Endothelial cell of umbilical vein (primary cell): Measurements from ENCODE around the gene NKD2. TPM values are rescaled to one million over a fixed set of nuclear protein-coding genes. Genes with fewer than 3 reads are reported as not detected.

Experiments used
- BruUV-seq: library from RNA; stranded (reverse); fragments of 400-500 nt; replicated peaks from 2 replicates; lab custom pipeline; 2021; lab: Mats Ljungman, UMichigan
- CTCF ChIA-PET: fragments of 300-600, 350-600 bp; sonication (Branson Sonifier 250); formaldehyde crosslinking; loops from one replicate; lab custom pipeline; 2021; ENCODE audit warnings: antibody characterized with exemption, inconsistent platforms; lab: Charles Lee
- POLR2A ChIA-PET: fragments of 300-600, 350-600 bp; sonication (Branson Sonifier 250); formaldehyde crosslinking; loops from one replicate; lab custom pipeline; 2021; ENCODE audit warnings: antibody characterized with exemption, inconsistent platforms; lab: Charles Lee
- DNase-seq: peaks from one replicate; pipeline ENCODE4 v3.0.0-alpha.2; 2011; ENCODE audit warnings: low read depth, low spot score
- FAIRE-seq: peaks from 2 replicates; lab custom pipeline; 2011; peaks lifted over from hg19 to GRCh38; lab: Jason Lieb, UNC
- H2AFZ ChIP-seq: 2 replicates; pipeline ENCODE4 v1.6.0; 2012; ENCODE audit warnings: low read depth, low read length, control low read depth, inconsistent platforms
- H3K27ac ChIP-seq: 2 replicates; pipeline ENCODE4 v1.5.1; 2011; ENCODE audit warnings: low read depth, mild to moderate bottlenecking, control low read depth, low read length, moderate library complexity; ENCODE audit not compliant: insufficient read depth
- H3K27me3 ChIP-seq, 2 experiments: 2 replicates each; pipeline versions ENCODE4 v1.6.0 to v1.6.1; 2011; ENCODE audit warnings: low read length in 2 of 2, mixed read lengths in 1 of 2; ENCODE audit not compliant: control insufficient read depth in 2 of 2, insufficient read depth in 2 of 2
- H3K36me3 ChIP-seq, 2 experiments: 2 replicates in 1 of 2; 3 replicates in 1 of 2; pipeline ENCODE4 v1.5.1; 2011; ENCODE audit warnings: low read length in 2 of 2, mild to moderate bottlenecking in 1 of 2, moderate library complexity in 1 of 2; ENCODE audit not compliant: control insufficient read depth in 2 of 2, insufficient read depth in 2 of 2; ENCODE audit errors: extremely low read depth in 1 of 2
- H3K4me1 ChIP-seq: 3 replicates; pipeline ENCODE4 v1.5.1; 2011; ENCODE audit warnings: mild to moderate bottlenecking, low read length; ENCODE audit not compliant: control insufficient read depth, insufficient read depth; ENCODE audit errors: extremely low read depth
- H3K4me2 ChIP-seq: 2 replicates; pipeline ENCODE4 v1.6.1; 2011; ENCODE audit warnings: low read length, control low read depth, mixed read lengths; ENCODE audit not compliant: insufficient read depth
- H3K4me3 ChIP-seq, 3 experiments: fragments of 200-600 bp in 1 of 3; sonication (generic), shearing (Covaris generic) in 1 of 3; replicated peaks in 1 of 3; 2 replicates each; pipeline ENCODE4 v1.5.1; 2011 to 2016; ENCODE audit warnings: control low read depth in 3 of 3, low read length in 3 of 3, mild to moderate bottlenecking in 2 of 3, inconsistent platforms in 1 of 3, low read depth in 1 of 3, moderate library complexity in 1 of 3; ENCODE audit not compliant: insufficient read depth in 1 of 3
- H3K79me2 ChIP-seq: 2 replicates; pipeline ENCODE4 v1.6.0; 2012; ENCODE audit warnings: low read length, inconsistent platforms; ENCODE audit not compliant: control insufficient read depth, insufficient read depth
- H3K9ac ChIP-seq: replicated peaks from 2 replicates; pipeline ENCODE3; 2011; ENCODE audit warnings: low read length, control low read depth; ENCODE audit not compliant: insufficient read depth; ENCODE audit errors: extremely low read depth
- H3K9me1 ChIP-seq: replicated peaks from 3 replicates; pipeline ENCODE4 v1.6.0; 2011; ENCODE audit warnings: mild to moderate bottlenecking, low read length; ENCODE audit not compliant: control insufficient read depth, insufficient read depth; ENCODE audit errors: extremely low read depth
- H3K9me3 ChIP-seq: replicated peaks from 2 replicates; pipeline ENCODE4 v1.5.1; 2012; ENCODE audit warnings: low read length, inconsistent platforms; ENCODE audit not compliant: control insufficient read depth, insufficient read depth
- H4K20me1 ChIP-seq: replicated peaks from 2 replicates; pipeline ENCODE3; 2011; ENCODE audit warnings: mild to moderate bottlenecking, low read length; ENCODE audit not compliant: control insufficient read depth, insufficient read depth; ENCODE audit errors: extremely low read depth
- EZH2 ChIP-seq: IDR thresholded peaks from 2 replicates; pipeline ENCODE4 v1.6.1; 2012; ENCODE audit warnings: borderline replicate concordance, low read depth, mild to moderate bottlenecking, moderate library complexity, low read length, inconsistent platforms; ENCODE audit not compliant: severe bottlenecking
- FOS ChIP-seq: IDR thresholded peaks from 2 replicates; pipeline ENCODE4 v1.6.1; 2011; ENCODE audit warnings: mild to moderate bottlenecking, low read length, moderate library complexity, borderline replicate concordance; ENCODE audit not compliant: insufficient read depth
- GATA2 ChIP-seq: IDR thresholded peaks from 2 replicates; pipeline ENCODE4 v1.7.0; 2011; ENCODE audit warnings: low read depth, mild to moderate bottlenecking, moderate library complexity, mixed read lengths, low read length; ENCODE audit not compliant: insufficient read length, insufficient read depth
- JUN ChIP-seq: IDR thresholded peaks from 2 replicates; pipeline ENCODE4 v1.6.1; 2011; ENCODE audit warnings: borderline replicate concordance, low read depth; ENCODE audit not compliant: insufficient read length, insufficient read depth
- MYC ChIP-seq: IDR thresholded peaks from one replicate; pipeline ENCODE4 v1.6.1; 2011; ENCODE audit warnings: mild to moderate bottlenecking, low read depth, low read length
- POLR2A ChIP-seq: IDR thresholded peaks from 2 replicates; pipeline ENCODE4 v1.6.1; 2012; ENCODE audit warnings: low read depth, mild to moderate bottlenecking, control low read depth, low read length
- POLR2AphosphoS5 ChIP-seq: IDR thresholded peaks from 2 replicates; pipeline ENCODE4 v1.6.1; 2012; ENCODE audit warnings: low read depth, mild to moderate bottlenecking, control low read depth, low read length, moderate library complexity; ENCODE audit not compliant: insufficient read depth
- dilution Hi-C: fragments of 300-500 bp; cut with MboI; formaldehyde crosslinking; loops from one replicate; pipeline ENCODE4 v1.15.0; 2019; ENCODE audit warnings: low sequenced_read_pairs; ENCODE audit not compliant: extremely low pct_ligation_motif_present
- intact Hi-C: fragments of 100-400 bp; cut with micrococcal nuclease; formaldehyde crosslinking; loops from one replicate; pipeline ENCODE4 v1.10.0; 2022
- polyA plus RNA-seq, 4 experiments: library from polyadenylated mRNA; depleted of rRNA in 3 of 4; stranded (reverse) in 3 of 4; unstranded in 1 of 4; fragments of >200 nt; gene quantifications; 2 replicates each; pipeline versions ENCODE4 v1.2.1 to v1.2.3, GENCODE V29; 2011 to 2012; ENCODE audit warnings: missing spikeins in 1 of 4
- total RNA-seq: library from RNA; stranded (reverse); gene quantifications from 2 replicates; pipeline ENCODE4 v1.2.3, GENCODE V29; 2021
- TF ChIP-seq, protein P1 (sequence below), 2 donors: IDR thresholded peaks; 1 replicate in 1 of 2; 2 replicates in 1 of 2; pipeline ENCODE4 v1.5.1; 2011; ENCODE audit warnings: low read length in 2 of 2, mild to moderate bottlenecking in 2 of 2, moderate library complexity in 2 of 2, control low read depth in 1 of 2, inconsistent platforms in 1 of 2, low read depth in 1 of 2; ENCODE audit not compliant: insufficient read depth in 1 of 2; ENCODE audit errors: extremely low read depth in 1 of 2
- TF ChIP-seq, protein P2 (sequence below): IDR thresholded peaks from 2 replicates; pipeline ENCODE4 v1.6.1; 2011; ENCODE audit not compliant: insufficient read depth, insufficient read length

Gene NKD2
- total and polyA plus RNA-seq, 2 donors (not counting 3 experiments of a cell fraction or from before 2014, with no cell fraction given): 0.08 TPM; not detected in 1

DNA sequence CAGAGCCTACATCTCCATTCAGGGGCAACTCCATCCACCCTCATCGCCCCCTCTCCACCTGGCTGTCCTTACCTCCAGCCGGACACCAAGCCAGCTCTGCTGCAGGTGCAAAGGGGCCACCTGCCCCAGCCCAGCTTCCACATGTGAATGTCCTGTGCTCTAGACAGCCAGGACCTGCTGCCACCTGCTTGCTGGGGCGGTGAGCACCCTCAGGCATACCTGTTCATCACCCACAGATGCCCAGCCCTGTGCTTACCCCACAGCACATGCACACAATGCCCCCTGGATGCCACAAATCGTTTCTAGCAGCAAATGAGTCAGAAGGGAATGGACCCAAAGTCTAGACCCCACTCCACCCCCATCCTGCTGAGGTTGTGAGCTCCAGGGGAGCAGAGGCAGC, 13.3 kb upstream of the NKD2 start:
- no peak for FAIRE-seq
- Histone ChIP-seq H3K9me1 (no peaks in the 10 kb centered on the region), H3K9ac (no peak overlapping the region), H3K4me3 (no peak overlapping the region), H2AFZ (no peak overlapping the region), H3K4me2 (no peak overlapping the region), H3K27ac (no peak overlapping the region), H3K9me3 (no peaks in the 10 kb centered on the region), H3K27me3 (peaks cover 2 to 11% of the 10 kb centered on the region in 2 experiments), H3K4me1 (peaks cover 2% of the 10 kb centered on the region), H3K79me2 (no peaks in the 10 kb centered on the region), H4K20me1 (no peaks in the 10 kb centered on the region), H3K36me3 (no peaks in the 10 kb centered on the region)
- no peak for DNase-seq
- dilution Hi-C loops (no loop called here), intact Hi-C loops (no loop called here)
- BruUV-seq: no TSS peak
- TF ChIP-seq MYC (no peak), GATA2 (no peak), EZH2 (no peak), JUN (no peak), POLR2A (no peak), POLR2AphosphoS5 (no peak), FOS (no peak)
- TF ChIP-seq, protein P1, sequence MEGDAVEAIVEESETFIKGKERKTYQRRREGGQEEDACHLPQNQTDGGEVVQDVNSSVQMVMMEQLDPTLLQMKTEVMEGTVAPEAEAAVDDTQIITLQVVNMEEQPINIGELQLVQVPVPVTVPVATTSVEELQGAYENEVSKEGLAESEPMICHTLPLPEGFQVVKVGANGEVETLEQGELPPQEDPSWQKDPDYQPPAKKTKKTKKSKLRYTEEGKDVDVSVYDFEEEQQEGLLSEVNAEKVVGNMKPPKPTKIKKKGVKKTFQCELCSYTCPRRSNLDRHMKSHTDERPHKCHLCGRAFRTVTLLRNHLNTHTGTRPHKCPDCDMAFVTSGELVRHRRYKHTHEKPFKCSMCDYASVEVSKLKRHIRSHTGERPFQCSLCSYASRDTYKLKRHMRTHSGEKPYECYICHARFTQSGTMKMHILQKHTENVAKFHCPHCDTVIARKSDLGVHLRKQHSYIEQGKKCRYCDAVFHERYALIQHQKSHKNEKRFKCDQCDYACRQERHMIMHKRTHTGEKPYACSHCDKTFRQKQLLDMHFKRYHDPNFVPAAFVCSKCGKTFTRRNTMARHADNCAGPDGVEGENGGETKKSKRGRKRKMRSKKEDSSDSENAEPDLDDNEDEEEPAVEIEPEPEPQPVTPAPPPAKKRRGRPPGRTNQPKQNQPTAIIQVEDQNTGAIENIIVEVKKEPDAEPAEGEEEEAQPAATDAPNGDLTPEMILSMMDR (IDR thresholded peaks at IDR 0.05; ENCODE audit: extremely low read depth in 1 of 2, insufficient read depth in 1 of 2, low read depth in 1 of 2, low read length in 2 of 2): no peak
- TF ChIP-seq, protein P2, sequence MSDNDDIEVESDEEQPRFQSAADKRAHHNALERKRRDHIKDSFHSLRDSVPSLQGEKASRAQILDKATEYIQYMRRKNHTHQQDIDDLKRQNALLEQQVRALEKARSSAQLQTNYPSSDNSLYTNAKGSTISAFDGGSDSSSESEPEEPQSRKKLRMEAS: no peak
- ChIA-PET POLR2A (no interaction called here), CTCF (no interaction called here)
